GM23248 (cell line): ENCODE measurements around the gene FARS2. TPM values are rescaled to one million over a fixed set of nuclear protein-coding genes. Genes with fewer than 3 reads are reported as not detected.

ENCODE experiments used
- DNase-seq: peaks from one replicate; pipeline ENCODE4 v3.0.0-alpha.2; 2015
- H2AFZ ChIP-seq: fragments of 200-600 bp; sonication (generic); 2 replicates; pipeline ENCODE4 v1.6.1; 2016; ENCODE audit warnings: antibody characterized with exemption
- H3F3A ChIP-seq: fragments of 200-600 bp; sonication (generic); 2 replicates; pipeline ENCODE4 v1.6.1; 2016; ENCODE audit warnings: mild to moderate bottlenecking, antibody characterized with exemption, mixed run types; ENCODE audit not compliant: insufficient read depth
- H3K27ac ChIP-seq: fragments of 200-600 bp; sonication (generic); 2 replicates; pipeline ENCODE4 v1.5.1; 2016; ENCODE audit warnings: mild to moderate bottlenecking
- H3K27me3 ChIP-seq: fragments of 200-600 bp; sonication (generic); replicated peaks from 2 replicates; pipeline ENCODE4 v1.6.1; 2016; ENCODE audit warnings: mild to moderate bottlenecking; ENCODE audit not compliant: insufficient read depth
- H3K36me3 ChIP-seq: fragments of 200-600 bp; sonication (generic); 2 replicates; pipeline ENCODE4 v1.6.1; 2016; ENCODE audit warnings: low read depth, mild to moderate bottlenecking
- H3K4me1 ChIP-seq: fragments of 200-600 bp; sonication (generic); 2 replicates; pipeline ENCODE4 v1.6.1; 2016; ENCODE audit warnings: mild to moderate bottlenecking; ENCODE audit not compliant: insufficient read depth
- H3K4me2 ChIP-seq: fragments of 200-600 bp; sonication (generic); one replicate; pipeline ENCODE4 v1.6.1; 2016; ENCODE audit warnings: mild to moderate bottlenecking; ENCODE audit not compliant: unreplicated experiment
- H3K4me3 ChIP-seq: fragments of 200-600 bp; sonication (generic); 2 replicates; pipeline ENCODE4 v1.5.1; 2016; ENCODE audit warnings: mild to moderate bottlenecking
- H3K79me2 ChIP-seq: fragments of 200-600 bp; sonication (generic); 2 replicates; pipeline ENCODE4 v1.6.1; 2016; ENCODE audit warnings: mild to moderate bottlenecking; ENCODE audit not compliant: insufficient read depth
- H3K9ac ChIP-seq: fragments of 200-600 bp; sonication (generic); 2 replicates; pipeline ENCODE4 v1.6.1; 2016; ENCODE audit warnings: mild to moderate bottlenecking
- H3K9me2 ChIP-seq: fragments of 200-600 bp; sonication (generic); 2 replicates; pipeline ENCODE4 v1.6.1; 2016; ENCODE audit warnings: mixed run types, mild to moderate bottlenecking, moderate library complexity; ENCODE audit not compliant: insufficient read depth
- H3K9me3 ChIP-seq: fragments of 200-600 bp; sonication (generic); one replicate; pipeline ENCODE4 v1.6.1; 2017; ENCODE audit warnings: low read depth
- H4K20me1 ChIP-seq: fragments of 200-600 bp; sonication (generic); 2 replicates; pipeline ENCODE4 v1.6.0; 2016; ENCODE audit not compliant: insufficient read depth
- EZH2 ChIP-seq: fragments of 200-600 bp; sonication (generic); IDR thresholded peaks from 2 replicates; pipeline ENCODE4 v1.6.1; 2018; ENCODE audit warnings: antibody characterized with exemption, mild to moderate bottlenecking; ENCODE audit not compliant: insufficient read depth, poor library complexity, severe bottlenecking
- EZH2phosphoT487 ChIP-seq: fragments of 200-600 bp; sonication (generic); IDR thresholded peaks from 2 replicates; pipeline ENCODE4 v1.6.1; 2018; ENCODE audit warnings: antibody characterized with exemption, moderate library complexity, mild to moderate bottlenecking, low read depth; ENCODE audit not compliant: insufficient read depth
- WGBS, 2 experiments: methylation state at CpG; one replicate each; pipeline ENCODE4 v1.1.6; 2015 to 2017; ENCODE audit warnings: low lambda C conversion rate in 2 of 2, low coverage in 1 of 2; ENCODE audit errors: missing lambda C conversion rate in 2 of 2; 5-methylcytosine and 5-hydroxymethylcytosine counted together
- in situ Hi-C: fragments of 300-500 bp; cut with MboI; formaldehyde crosslinking; loops from 2 replicates; pipeline ENCODE4 v1.15.0; 2020
- polyA plus RNA-seq: library from polyadenylated mRNA; unstranded; fragments of >200 nt; fragmentation: Nextera tagmentation; extraction: Ambion mirVana; gene quantifications from 2 replicates; pipeline ENCODE4 v1.2.1, GENCODE V29; 2016
- total RNA-seq: library from RNA; depleted of rRNA; stranded (reverse); fragments of >200 nt; shearing (Covaris generic); gene quantifications from 2 replicates; pipeline ENCODE4 v1.2.3, GENCODE V29; 2014

Gene FARS2
- total and polyA plus RNA-seq, 2 experiments from 2014 or later = 15.1 to 16.5 TPM

DNA sequence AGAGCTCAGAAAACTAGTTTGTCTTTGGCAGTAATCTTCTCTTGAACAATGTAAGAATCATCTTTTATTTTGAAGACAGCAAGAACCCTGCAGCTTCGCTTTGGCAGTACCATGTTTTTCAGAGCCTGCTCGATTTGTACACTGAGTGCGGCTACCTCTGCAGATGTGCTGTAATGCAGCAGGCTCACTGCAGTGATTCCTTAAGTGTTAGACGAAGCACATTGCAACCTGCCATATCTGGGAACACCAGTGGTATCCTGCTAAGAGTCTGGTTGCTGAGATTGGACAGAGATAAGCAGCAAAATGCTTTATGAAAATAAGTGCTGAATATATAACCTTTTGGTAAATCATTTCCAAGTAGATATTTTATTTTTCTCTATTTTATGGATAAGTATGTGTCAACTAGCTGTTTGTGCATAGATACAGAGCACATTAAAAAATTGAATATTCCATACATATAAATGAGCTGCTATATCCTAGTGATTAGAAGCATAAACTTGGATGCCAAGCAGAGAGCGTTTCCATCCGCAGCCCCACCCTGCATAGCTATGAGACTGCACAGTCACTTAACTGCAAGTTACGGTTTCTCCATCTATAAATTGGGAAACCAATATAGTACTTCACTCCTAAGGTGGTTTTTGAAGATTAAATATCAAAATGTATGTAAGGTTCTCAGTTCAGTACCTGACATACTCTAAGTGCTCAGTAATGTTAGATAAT, 328.3 kb downstream of the FARS2 start:
- no peak for DNase-seq
- Histone ChIP-seq H3K4me3 (no peak overlapping the region), H3K9ac (no peak overlapping the region), H3K27me3 (no peaks in the 10 kb centered on the region), H3K4me1 (peaks cover 3% of the 10 kb centered on the region), H3K79me2 (no peaks in the 10 kb centered on the region), H3K4me2 (no peak overlapping the region), H3K36me3 (no peaks in the 10 kb centered on the region), H4K20me1 (no peaks in the 10 kb centered on the region), H3K9me3 (no peaks in the 10 kb centered on the region), H3K9me2 (no peaks in the 10 kb centered on the region), H3F3A (no peaks in the 10 kb centered on the region), H2AFZ (no peak overlapping the region), H3K27ac (no peak overlapping the region)
- TF ChIP-seq EZH2phosphoT487 (no peak), EZH2 (no peak)
- in situ Hi-C loops = no loop called here
- 96 to 97% methylated on average over 7 of the region's 7 CpGs for WGBS, 2 experiments

DNA sequence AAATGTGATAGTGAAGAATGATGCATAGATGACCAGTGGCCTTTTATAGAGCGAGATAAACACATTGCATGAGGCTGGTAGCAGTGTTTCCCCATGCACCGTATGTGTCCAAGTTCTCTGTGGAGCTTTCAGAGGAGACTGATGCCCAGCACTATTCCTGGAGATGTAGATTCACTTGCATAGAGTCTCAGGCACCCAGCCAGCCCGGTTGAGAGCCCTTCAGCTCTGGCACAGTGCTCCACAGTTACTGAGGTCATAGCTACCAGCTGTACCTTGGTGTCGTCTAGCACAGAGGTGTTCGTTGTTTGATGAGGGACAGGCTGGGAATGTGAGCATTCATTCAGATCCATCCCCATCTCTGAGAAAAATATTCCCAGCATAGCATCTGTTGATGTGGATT, 328.9 kb downstream of the FARS2 start:
- WGBS, 2 experiments = 63 to 64% methylated on average over 5 of the region's 5 CpGs
- Histone ChIP-seq H3K4me2 (no peak overlapping the region), H3K9me2 (no peaks in the 10 kb centered on the region), H4K20me1 (no peaks in the 10 kb centered on the region), H3K4me3 (no peak overlapping the region), H3K4me1 (no peaks in the 10 kb centered on the region), H3K27ac (no peak overlapping the region), H3F3A (no peaks in the 10 kb centered on the region), H3K79me2 (no peaks in the 10 kb centered on the region), H3K9me3 (no peaks in the 10 kb centered on the region), H2AFZ (no peak overlapping the region), H3K9ac (no peak overlapping the region), H3K36me3 (no peaks in the 10 kb centered on the region), H3K27me3 (no peaks in the 10 kb centered on the region)
- DNase-seq = no peak
- in situ Hi-C loops = no loop called here
- no peak for TF ChIP-seq EZH2
- TF ChIP-seq EZH2phosphoT487 = no peak

DNA sequence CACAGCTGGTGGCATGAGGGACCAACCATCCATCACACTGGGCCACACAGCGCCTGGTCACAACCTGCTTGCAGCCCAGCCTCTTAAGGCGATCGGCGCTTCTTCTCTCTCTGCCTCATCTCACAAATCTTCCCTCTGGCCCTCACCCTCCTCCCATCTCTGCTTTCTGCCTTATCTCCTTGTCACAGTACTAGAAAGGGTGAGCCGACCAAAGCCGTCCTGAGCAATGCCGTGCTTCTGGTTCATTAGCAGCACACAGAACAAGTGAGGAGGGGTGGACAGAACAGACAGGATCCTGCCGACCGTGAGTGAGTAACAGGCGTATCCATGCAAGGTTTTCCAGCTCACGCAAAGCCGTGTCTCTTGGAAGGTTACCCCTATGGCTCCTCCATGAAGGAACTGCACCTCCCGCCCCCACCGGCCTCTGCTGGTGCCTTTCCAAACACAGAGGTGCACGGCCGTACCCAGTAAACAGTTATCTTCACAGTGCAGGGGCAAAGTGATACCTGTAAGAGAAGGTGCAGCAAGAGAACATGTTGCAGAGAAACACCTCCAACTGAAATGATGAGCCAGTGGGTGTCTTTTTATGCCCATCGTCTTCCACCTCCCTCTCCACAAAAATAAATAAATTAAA, 331.7 kb downstream of the FARS2 start:
- Histone ChIP-seq H3K36me3 (no peaks in the 10 kb centered on the region), H4K20me1 (no peaks in the 10 kb centered on the region), H3F3A (no peaks in the 10 kb centered on the region), H3K4me2 (no peak overlapping the region), H3K4me1 (no peaks in the 10 kb centered on the region), H3K27ac (no peak overlapping the region), H2AFZ (no peak overlapping the region), H3K4me3 (no peak overlapping the region), H3K27me3 (no peaks in the 10 kb centered on the region), H3K79me2 (no peaks in the 10 kb centered on the region), H3K9ac (no peak overlapping the region), H3K9me2 (no peaks in the 10 kb centered on the region), H3K9me3 (no peaks in the 10 kb centered on the region)
- WGBS, 2 experiments = 95% methylated on average over 17 of the region's 17 CpGs
- no peak for TF ChIP-seq EZH2
- no peak for TF ChIP-seq EZH2phosphoT487
- no peak for DNase-seq
- in situ Hi-C loops = no loop called here

DNA sequence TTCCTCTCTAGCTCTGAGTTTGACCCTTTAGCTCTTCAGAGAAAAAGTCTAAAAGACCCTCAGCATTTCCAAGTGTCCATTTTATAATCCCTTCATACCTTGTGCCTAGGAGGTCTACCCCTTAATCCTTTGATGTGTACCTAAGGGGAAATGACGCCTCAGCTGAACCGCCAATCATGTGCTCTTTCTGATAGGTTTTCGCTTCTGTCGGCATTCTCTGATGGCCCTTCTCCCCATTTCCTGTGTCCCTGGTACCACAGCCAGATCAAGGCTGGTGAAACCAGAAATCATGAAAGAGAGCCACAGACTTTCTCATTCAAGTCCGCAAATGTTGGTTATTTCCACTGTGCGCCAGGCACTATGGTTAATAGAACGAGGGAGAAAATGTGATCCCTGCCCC, 333.9 kb downstream of the FARS2 start:
- 96 to 97% methylated on average over 7 of the region's 7 CpGs for WGBS, 2 experiments
- DNase-seq = no peak

More for the DNA sequence above, 333.9 kb downstream of the FARS2 start:
- TF ChIP-seq EZH2phosphoT487 (no peak), EZH2 (no peak)
- Histone ChIP-seq H4K20me1 (no peaks in the 10 kb centered on the region), H3K9me3 (no peaks in the 10 kb centered on the region), H3F3A (no peaks in the 10 kb centered on the region), H3K27ac (no peak overlapping the region), H3K4me3 (no peak overlapping the region), H3K4me2 (no peak overlapping the region), H3K4me1 (no peaks in the 10 kb centered on the region), H3K36me3 (no peaks in the 10 kb centered on the region), H3K27me3 (no peaks in the 10 kb centered on the region), H3K9ac (no peak overlapping the region), H2AFZ (no peak overlapping the region), H3K9me2 (no peaks in the 10 kb centered on the region), H3K79me2 (no peaks in the 10 kb centered on the region)
- in situ Hi-C loops = no loop called here
